Endothelial cell of umbilical vein (primary cell): Measurements from ENCODE around the gene FAM107A. TPM values are rescaled to one million over a fixed set of nuclear protein-coding genes. Genes with fewer than 3 reads are reported as not detected.

ENCODE experiments used
- BruUV-seq: library from RNA; stranded (reverse); fragments of 400-500 nt; replicated peaks from 2 replicates; lab custom pipeline; 2021; lab: Mats Ljungman, UMichigan
- CTCF ChIA-PET: fragments of 300-600, 350-600 bp; sonication (Branson Sonifier 250); formaldehyde crosslinking; loops from one replicate; lab custom pipeline; 2021; ENCODE audit warnings: antibody characterized with exemption, inconsistent platforms; lab: Charles Lee
- POLR2A ChIA-PET: fragments of 300-600, 350-600 bp; sonication (Branson Sonifier 250); formaldehyde crosslinking; loops from one replicate; lab custom pipeline; 2021; ENCODE audit warnings: antibody characterized with exemption, inconsistent platforms; lab: Charles Lee
- DNase-seq: peaks from one replicate; pipeline ENCODE4 v3.0.0-alpha.2; 2011; ENCODE audit warnings: low read depth, low spot score
- FAIRE-seq: peaks from 2 replicates; lab custom pipeline; 2011; peaks lifted over from hg19 to GRCh38; lab: Jason Lieb, UNC
- H2AFZ ChIP-seq: 2 replicates; pipeline ENCODE4 v1.6.0; 2012; ENCODE audit warnings: low read depth, low read length, control low read depth, inconsistent platforms
- H3K27ac ChIP-seq: 2 replicates; pipeline ENCODE4 v1.5.1; 2011; ENCODE audit warnings: low read depth, mild to moderate bottlenecking, control low read depth, low read length, moderate library complexity; ENCODE audit not compliant: insufficient read depth
- H3K27me3 ChIP-seq, 2 experiments: 2 replicates each; pipeline versions ENCODE4 v1.6.0 to v1.6.1; 2011; ENCODE audit warnings: low read length in 2 of 2, mixed read lengths in 1 of 2; ENCODE audit not compliant: control insufficient read depth in 2 of 2, insufficient read depth in 2 of 2
- H3K36me3 ChIP-seq, 2 experiments: 2 replicates in 1 of 2; 3 replicates in 1 of 2; pipeline ENCODE4 v1.5.1; 2011; ENCODE audit warnings: low read length in 2 of 2, mild to moderate bottlenecking in 1 of 2, moderate library complexity in 1 of 2; ENCODE audit not compliant: control insufficient read depth in 2 of 2, insufficient read depth in 2 of 2; ENCODE audit errors: extremely low read depth in 1 of 2
- H3K4me1 ChIP-seq: 3 replicates; pipeline ENCODE4 v1.5.1; 2011; ENCODE audit warnings: mild to moderate bottlenecking, low read length; ENCODE audit not compliant: control insufficient read depth, insufficient read depth; ENCODE audit errors: extremely low read depth
- H3K4me2 ChIP-seq: 2 replicates; pipeline ENCODE4 v1.6.1; 2011; ENCODE audit warnings: low read length, control low read depth, mixed read lengths; ENCODE audit not compliant: insufficient read depth
- H3K4me3 ChIP-seq, 3 experiments: fragments of 200-600 bp in 1 of 3; sonication (generic), shearing (Covaris generic) in 1 of 3; replicated peaks in 1 of 3; 2 replicates each; pipeline ENCODE4 v1.5.1; 2011 to 2016; ENCODE audit warnings: control low read depth in 3 of 3, low read length in 3 of 3, mild to moderate bottlenecking in 2 of 3, inconsistent platforms in 1 of 3, low read depth in 1 of 3, moderate library complexity in 1 of 3; ENCODE audit not compliant: insufficient read depth in 1 of 3
- H3K79me2 ChIP-seq: 2 replicates; pipeline ENCODE4 v1.6.0; 2012; ENCODE audit warnings: low read length, inconsistent platforms; ENCODE audit not compliant: control insufficient read depth, insufficient read depth
- H3K9ac ChIP-seq: replicated peaks from 2 replicates; pipeline ENCODE3; 2011; ENCODE audit warnings: low read length, control low read depth; ENCODE audit not compliant: insufficient read depth; ENCODE audit errors: extremely low read depth
- H3K9me1 ChIP-seq: replicated peaks from 3 replicates; pipeline ENCODE4 v1.6.0; 2011; ENCODE audit warnings: mild to moderate bottlenecking, low read length; ENCODE audit not compliant: control insufficient read depth, insufficient read depth; ENCODE audit errors: extremely low read depth
- H3K9me3 ChIP-seq: replicated peaks from 2 replicates; pipeline ENCODE4 v1.5.1; 2012; ENCODE audit warnings: low read length, inconsistent platforms; ENCODE audit not compliant: control insufficient read depth, insufficient read depth
- H4K20me1 ChIP-seq: replicated peaks from 2 replicates; pipeline ENCODE3; 2011; ENCODE audit warnings: mild to moderate bottlenecking, low read length; ENCODE audit not compliant: control insufficient read depth, insufficient read depth; ENCODE audit errors: extremely low read depth
- CTCF ChIP-seq, 2 donors: IDR thresholded peaks; 1 replicate in 1 of 2; 2 replicates in 1 of 2; pipeline ENCODE4 v1.5.1; 2011; ENCODE audit warnings: low read length in 2 of 2, mild to moderate bottlenecking in 2 of 2, moderate library complexity in 2 of 2, control low read depth in 1 of 2, inconsistent platforms in 1 of 2, low read depth in 1 of 2; ENCODE audit not compliant: insufficient read depth in 1 of 2; ENCODE audit errors: extremely low read depth in 1 of 2
- EZH2 ChIP-seq: IDR thresholded peaks from 2 replicates; pipeline ENCODE4 v1.6.1; 2012; ENCODE audit warnings: borderline replicate concordance, low read depth, mild to moderate bottlenecking, moderate library complexity, low read length, inconsistent platforms; ENCODE audit not compliant: severe bottlenecking
- FOS ChIP-seq: IDR thresholded peaks from 2 replicates; pipeline ENCODE4 v1.6.1; 2011; ENCODE audit warnings: mild to moderate bottlenecking, low read length, moderate library complexity, borderline replicate concordance; ENCODE audit not compliant: insufficient read depth
- GATA2 ChIP-seq: IDR thresholded peaks from 2 replicates; pipeline ENCODE4 v1.7.0; 2011; ENCODE audit warnings: low read depth, mild to moderate bottlenecking, moderate library complexity, mixed read lengths, low read length; ENCODE audit not compliant: insufficient read length, insufficient read depth
- JUN ChIP-seq: IDR thresholded peaks from 2 replicates; pipeline ENCODE4 v1.6.1; 2011; ENCODE audit warnings: borderline replicate concordance, low read depth; ENCODE audit not compliant: insufficient read length, insufficient read depth
- MAX ChIP-seq: IDR thresholded peaks from 2 replicates; pipeline ENCODE4 v1.6.1; 2011; ENCODE audit not compliant: insufficient read depth, insufficient read length
- MYC ChIP-seq: IDR thresholded peaks from one replicate; pipeline ENCODE4 v1.6.1; 2011; ENCODE audit warnings: mild to moderate bottlenecking, low read depth, low read length
- POLR2A ChIP-seq: IDR thresholded peaks from 2 replicates; pipeline ENCODE4 v1.6.1; 2012; ENCODE audit warnings: low read depth, mild to moderate bottlenecking, control low read depth, low read length
- POLR2AphosphoS5 ChIP-seq: IDR thresholded peaks from 2 replicates; pipeline ENCODE4 v1.6.1; 2012; ENCODE audit warnings: low read depth, mild to moderate bottlenecking, control low read depth, low read length, moderate library complexity; ENCODE audit not compliant: insufficient read depth
- dilution Hi-C: fragments of 300-500 bp; cut with MboI; formaldehyde crosslinking; loops from one replicate; pipeline ENCODE4 v1.15.0; 2019; ENCODE audit warnings: low sequenced_read_pairs; ENCODE audit not compliant: extremely low pct_ligation_motif_present
- intact Hi-C: fragments of 100-400 bp; cut with micrococcal nuclease; formaldehyde crosslinking; loops from one replicate; pipeline ENCODE4 v1.10.0; 2022
- polyA plus RNA-seq, 4 experiments: library from polyadenylated mRNA; depleted of rRNA in 3 of 4; stranded (reverse) in 3 of 4; unstranded in 1 of 4; fragments of >200 nt; gene quantifications; 2 replicates each; pipeline versions ENCODE4 v1.2.1 to v1.2.3, GENCODE V29; 2011 to 2012; ENCODE audit warnings: missing spikeins in 1 of 4
- total RNA-seq: library from RNA; stranded (reverse); gene quantifications from 2 replicates; pipeline ENCODE4 v1.2.3, GENCODE V29; 2021

Gene FAM107A
- total and polyA plus RNA-seq, 2 donors (not counting 3 experiments of a cell fraction or from before 2014, with no cell fraction given), result 5.7 to 10.7 TPM

GRCh38 chr3:58539626-58540025 is 37.6 kb downstream of the FAM107A start:
- Histone ChIP-seq H3K9ac (no peak overlapping the region), H3K4me3 (no peak overlapping the region), H3K9me1 (no peaks in the 10 kb centered on the region), H2AFZ (no peak overlapping the region), H3K36me3 (no peaks in the 10 kb centered on the region), H3K27me3 (no peaks in the 10 kb centered on the region), H4K20me1 (no peaks in the 10 kb centered on the region), H3K79me2 (no peaks in the 10 kb centered on the region), H3K4me2 (no peak overlapping the region), H3K27ac (no peak overlapping the region), H3K9me3 (no peaks in the 10 kb centered on the region), H3K4me1 (peaks cover 6% of the 10 kb centered on the region)
- intact Hi-C loops, result no loop called here
- no TSS peak for BruUV-seq
- TF ChIP-seq GATA2, result no peak
- TF ChIP-seq MAX, result no peak
- TF ChIP-seq JUN, result no peak
- TF ChIP-seq EZH2, result no peak
- no peak for TF ChIP-seq POLR2AphosphoS5
- TF ChIP-seq FOS, result no peak
- no peak for TF ChIP-seq POLR2A
- TF ChIP-seq CTCF (IDR thresholded peaks at IDR 0.05; ENCODE audit: extremely low read depth in 1 of 2, insufficient read depth in 1 of 2, low read depth in 1 of 2, low read length in 2 of 2), result no peak
- no peak for TF ChIP-seq MYC
- POLR2A ChIA-PET, result no interaction called here
- FAIRE-seq, result no peak
- DNase-seq, result no peak
- CTCF ChIA-PET, result interaction anchor here (1.0 kb wide), 1 partner anchor 153 kb away, joined by 4 read pairs; no protein-coding TSS in a partner anchor
- dilution Hi-C loops, result no loop called here
